EL (cell line): ENCODE measurements around the gene TNFRSF8.

Experiments
- DNase-seq: peaks from one replicate; pipeline ENCODE4 v3.0.0-alpha.2; 2016

Gene TNFRSF8

GRCh38 chr1:12064073-12064969 lies 1.2 kb downstream of the TNFRSF8 start:
- DNase-seq, result no peak

DNA sequence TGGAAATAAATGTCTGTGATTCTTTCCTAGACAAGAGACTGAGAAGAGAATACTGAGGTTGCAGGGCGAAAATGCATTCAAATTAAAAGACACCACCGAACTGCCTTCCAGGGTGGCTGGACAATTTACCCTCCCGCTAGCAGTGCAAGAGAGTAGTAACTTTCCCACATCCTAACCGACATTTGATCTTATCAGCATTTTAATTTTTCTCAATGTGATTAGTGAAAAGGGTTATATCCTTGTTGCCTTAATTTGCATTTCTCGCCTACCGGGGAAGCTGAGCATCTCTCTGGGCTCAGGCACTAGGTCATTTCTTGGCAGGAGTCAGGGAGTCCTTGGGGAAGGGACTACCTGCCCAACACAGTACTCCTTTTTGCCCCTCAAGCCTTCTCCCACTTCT lies 2.8 kb downstream of the TNFRSF8 start:
- no peak for DNase-seq

- DNase-seq, result peak; percentile 74
Measured at GRCh38 chr1:12067900-12068821, 5.1 kb downstream of the TNFRSF8 start.

DNA sequence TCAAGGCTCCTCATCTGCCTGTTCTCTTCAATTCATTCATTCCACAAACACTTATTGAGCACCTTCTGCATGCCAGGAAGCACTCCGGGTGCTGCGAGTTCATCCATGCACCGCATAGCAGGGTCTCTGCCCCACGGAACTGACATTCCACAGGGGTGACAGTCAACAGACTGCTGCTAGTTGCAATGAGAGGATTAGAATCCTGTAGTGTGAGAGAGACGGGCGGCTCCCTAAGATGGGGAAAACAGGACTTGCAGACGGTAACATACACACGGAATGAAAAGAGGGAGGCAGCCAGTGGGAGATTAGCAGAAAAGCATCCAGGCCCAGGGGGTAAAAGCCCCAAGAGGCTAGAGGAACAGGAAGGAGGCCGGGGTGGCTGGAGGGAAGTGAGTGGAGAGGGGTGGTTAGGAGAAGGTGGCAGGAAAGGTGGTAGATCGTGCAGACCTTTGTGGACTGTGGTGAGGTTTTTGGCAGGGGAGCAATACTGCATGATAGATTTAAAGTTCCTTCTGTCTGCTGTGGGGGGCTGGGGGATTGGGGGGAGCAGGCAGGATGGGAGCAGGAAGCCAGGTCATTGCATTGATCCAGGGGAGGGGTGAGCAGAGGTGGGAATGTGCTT lies 6.6 kb downstream of the TNFRSF8 start:
- peak; percentile 20 for DNase-seq

DNA sequence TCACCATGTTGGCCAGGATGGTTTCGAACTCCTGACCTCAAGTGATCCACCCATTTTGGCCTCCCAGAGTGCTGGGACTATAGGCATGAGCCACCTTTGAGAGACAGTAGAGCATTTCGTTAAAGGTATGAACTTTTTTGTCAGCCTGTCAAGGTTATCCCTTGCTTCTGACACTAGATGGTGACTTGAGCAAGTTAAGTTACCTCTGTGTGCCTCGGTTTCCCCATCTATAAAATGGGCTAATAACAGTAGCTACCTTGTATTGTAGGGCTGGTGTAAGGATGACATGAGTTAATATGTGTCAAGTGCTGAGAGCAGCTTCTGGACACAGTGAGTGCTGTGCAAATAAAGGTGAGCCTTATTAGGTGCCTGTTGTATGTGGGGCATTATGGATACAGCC lies 8.8 kb downstream of the TNFRSF8 start:
- DNase-seq, result no peak

- no peak for DNase-seq
Measured at GRCh38 chr1:12072741-12073140, 9.6 kb downstream of the TNFRSF8 start.

DNA sequence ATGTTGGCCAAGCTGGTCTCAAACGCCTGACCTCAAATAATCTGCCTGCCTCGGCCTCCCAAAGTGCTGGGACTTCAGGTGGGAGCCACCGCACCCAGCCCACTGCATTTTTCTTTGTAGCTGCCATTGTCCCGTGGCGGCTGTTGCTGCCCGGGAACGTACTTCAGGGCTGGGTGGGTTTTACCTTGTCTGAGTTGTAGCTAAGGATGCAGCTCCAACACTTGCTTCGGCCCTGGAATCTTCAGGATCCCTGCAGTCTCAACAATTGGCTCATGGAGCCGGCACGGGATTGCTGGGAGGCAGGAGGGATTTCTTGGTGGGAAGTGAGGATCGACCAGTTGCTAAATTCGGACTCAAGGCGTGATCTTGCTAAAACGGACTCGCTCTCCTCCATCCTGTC lies 10.7 kb downstream of the TNFRSF8 start:
- DNase-seq, result no peak

- DNase-seq, result peak; percentile 87
Measured at GRCh38 chr1:12075195-12076114, 12.4 kb downstream of the TNFRSF8 start.

DNA sequence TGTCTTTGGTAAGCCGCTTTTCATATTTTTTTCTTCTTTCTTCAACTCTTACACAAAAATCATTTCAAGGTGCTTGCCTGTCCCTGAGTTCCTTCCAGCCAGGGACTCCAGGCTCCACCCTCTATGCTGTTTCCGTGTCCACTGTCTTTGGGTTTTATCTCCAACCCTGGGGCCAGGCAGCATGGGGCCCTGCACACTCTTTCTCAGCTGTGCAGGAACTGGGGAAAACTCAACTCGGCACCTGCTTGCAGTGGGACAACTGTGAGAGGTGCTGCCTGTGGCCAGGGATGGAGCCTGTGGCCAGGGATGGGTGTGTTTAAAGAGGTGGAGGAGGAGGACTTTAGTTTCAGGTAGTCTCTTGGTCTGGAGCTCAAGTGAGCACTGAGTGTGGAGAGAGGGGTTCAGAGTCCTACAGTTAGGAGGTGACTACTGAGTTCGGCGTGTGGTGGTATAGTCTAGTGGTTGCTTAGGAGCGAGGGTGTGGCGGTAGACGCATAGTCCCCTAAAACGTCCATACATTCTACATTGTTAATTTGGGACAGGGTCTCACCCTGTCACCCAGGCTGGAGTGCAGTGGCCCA lies 13.4 kb downstream of the TNFRSF8 start:
- DNase-seq, result no peak

- no peak for DNase-seq
Measured at GRCh38 chr1:12078575-12078937, 15.5 kb downstream of the TNFRSF8 start.

GRCh38 chr1:12078938-12079861 lies 16.1 kb downstream of the TNFRSF8 start:
- peak; percentile 64 for DNase-seq

- DNase-seq, result no peak
Measured at GRCh38 chr1:12080156-12080555, 17.1 kb downstream of the TNFRSF8 start.

DNA sequence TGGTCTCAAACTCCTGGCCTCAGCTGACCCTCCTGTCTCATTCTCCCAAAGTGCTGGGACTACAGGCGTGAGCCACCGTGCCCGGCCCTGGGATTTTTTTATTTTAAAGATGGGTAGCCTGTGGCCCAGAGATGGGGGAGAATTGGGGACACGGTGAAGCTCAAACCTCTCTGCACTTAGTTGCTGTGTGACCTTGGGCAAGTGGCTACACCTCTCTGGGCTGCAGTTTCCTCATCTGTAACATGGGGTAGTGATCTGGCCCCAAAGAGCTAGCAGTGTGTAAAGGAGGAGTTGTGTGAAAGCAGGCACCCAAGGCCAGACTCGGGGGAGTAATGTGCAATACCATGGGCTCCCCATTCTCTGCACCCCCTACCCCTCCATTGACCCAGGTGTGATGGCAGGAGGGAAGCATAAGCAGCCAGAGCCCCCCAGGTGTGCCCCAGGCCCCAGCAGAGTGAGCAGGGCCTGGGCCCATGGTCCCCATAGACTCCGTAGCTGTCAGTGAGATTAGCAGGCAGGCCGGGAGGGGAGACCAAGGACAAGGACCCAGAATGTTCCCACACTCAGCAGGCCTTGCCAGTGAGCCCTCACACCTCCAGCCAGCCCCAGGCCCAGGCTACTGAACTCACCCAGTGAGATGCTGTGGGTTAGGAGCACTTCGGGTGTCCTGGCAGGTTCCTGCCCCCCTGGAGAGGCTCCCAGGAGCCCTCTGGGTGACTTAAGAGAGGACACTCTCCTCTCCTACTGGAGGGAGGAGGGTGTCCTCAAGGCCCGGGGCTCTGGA lies 17.9 kb downstream of the TNFRSF8 start:
- no peak for DNase-seq

GRCh38 chr1:12081648-12082396 lies 18.7 kb downstream of the TNFRSF8 start:
- no peak for DNase-seq

GRCh38 chr1:12082988-12083387 lies 19.9 kb downstream of the TNFRSF8 start:
- DNase-seq, result no peak

DNA sequence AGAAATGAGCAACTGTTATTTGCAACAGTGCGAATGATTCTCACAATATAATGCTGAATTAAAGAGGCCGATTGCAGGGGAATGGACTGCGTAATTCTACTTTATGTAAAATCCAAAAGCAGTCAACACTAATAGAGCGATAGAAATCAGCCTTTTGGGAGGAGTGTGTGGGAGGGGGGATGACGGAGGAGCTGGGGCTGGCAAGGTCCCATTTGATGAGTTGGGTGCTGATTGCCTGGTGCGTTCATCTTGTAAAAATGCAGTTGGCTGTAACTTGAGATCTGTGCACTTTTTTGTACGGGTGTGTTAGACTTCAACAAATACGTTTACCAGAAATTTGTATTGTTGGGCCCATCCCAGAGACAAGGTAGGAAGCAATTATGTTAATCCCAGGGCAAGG lies 20.7 kb downstream of the TNFRSF8 start:
- DNase-seq, result peak; percentile 55

GRCh38 chr1:12085643-12086260 lies 22.6 kb downstream of the TNFRSF8 start:
- DNase-seq, result no peak

DNA sequence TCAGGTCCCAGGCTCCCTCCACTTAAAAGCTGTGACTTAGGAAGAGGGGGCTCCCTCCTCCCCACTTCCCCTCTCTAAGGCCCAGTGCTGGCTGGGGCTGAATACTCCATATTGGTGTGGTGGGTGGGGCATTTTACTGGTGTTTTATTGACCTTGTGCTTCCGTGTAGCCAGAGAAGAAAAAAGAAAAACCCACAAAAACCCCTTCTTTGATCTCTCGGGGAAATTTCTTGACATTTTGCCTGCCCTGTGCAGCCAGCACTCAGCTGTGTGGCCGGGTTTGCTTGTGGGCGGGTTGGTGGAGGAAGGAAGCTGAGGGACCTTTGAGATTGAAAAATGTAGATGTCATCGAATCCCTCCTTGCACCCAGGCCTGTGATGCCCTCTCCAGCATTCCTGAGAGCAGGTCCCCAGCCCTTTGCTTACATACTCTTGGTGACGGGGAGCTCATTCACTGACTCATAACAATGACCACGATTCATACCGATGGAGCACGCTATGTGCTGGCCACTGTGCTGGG lies 24.8 kb downstream of the TNFRSF8 start:
- DNase-seq, result no peak
